Bronchial epithelial cell (primary cell): Measurements from ENCODE around the gene EVPL. TPM values are rescaled to one million over a fixed set of nuclear protein-coding genes. Genes with fewer than 3 reads are reported as not detected.
A peak's percentile ranks its signal among the peaks of the same experiment; 100 is the strongest.

Experiments used
- DNase-seq: peaks from one replicate; pipeline ENCODE4 v3.0.0-alpha.2; 2010; ENCODE audit warnings: low read depth
- FAIRE-seq: peaks from 2 replicates; lab custom pipeline; 2011; peaks lifted over from hg19 to GRCh38; lab: Jason Lieb, UNC
- H3K27me3 ChIP-seq: 2 replicates; pipeline ENCODE4 v1.5.1; 2011; ENCODE audit warnings: low read length; ENCODE audit not compliant: control insufficient read depth, insufficient read depth
- H3K36me3 ChIP-seq: 2 replicates; pipeline ENCODE4 v1.5.1; 2011; ENCODE audit warnings: low read length; ENCODE audit not compliant: control insufficient read depth, insufficient read depth
- H3K4me3 ChIP-seq: 2 replicates; pipeline ENCODE4 v1.5.1; 2011; ENCODE audit warnings: mild to moderate bottlenecking, low read depth, low read length, control low read depth
- total RNA-seq: library from RNA; depleted of rRNA; stranded (reverse); fragments of >200 nt; gene quantifications from 2 replicates; pipeline ENCODE4 v1.2.1, GENCODE V29; 2014
- TF ChIP-seq, protein P1 (sequence below): IDR thresholded peaks from 2 replicates; pipeline ENCODE4 v1.5.1; 2011; ENCODE audit warnings: mild to moderate bottlenecking, moderate library complexity, low read length, control low read depth, inconsistent platforms; ENCODE audit not compliant: insufficient read depth, severe bottlenecking

EVPL gene
- total RNA-seq, 1 donor from 2014 or later: 27.1 TPM

DNA sequence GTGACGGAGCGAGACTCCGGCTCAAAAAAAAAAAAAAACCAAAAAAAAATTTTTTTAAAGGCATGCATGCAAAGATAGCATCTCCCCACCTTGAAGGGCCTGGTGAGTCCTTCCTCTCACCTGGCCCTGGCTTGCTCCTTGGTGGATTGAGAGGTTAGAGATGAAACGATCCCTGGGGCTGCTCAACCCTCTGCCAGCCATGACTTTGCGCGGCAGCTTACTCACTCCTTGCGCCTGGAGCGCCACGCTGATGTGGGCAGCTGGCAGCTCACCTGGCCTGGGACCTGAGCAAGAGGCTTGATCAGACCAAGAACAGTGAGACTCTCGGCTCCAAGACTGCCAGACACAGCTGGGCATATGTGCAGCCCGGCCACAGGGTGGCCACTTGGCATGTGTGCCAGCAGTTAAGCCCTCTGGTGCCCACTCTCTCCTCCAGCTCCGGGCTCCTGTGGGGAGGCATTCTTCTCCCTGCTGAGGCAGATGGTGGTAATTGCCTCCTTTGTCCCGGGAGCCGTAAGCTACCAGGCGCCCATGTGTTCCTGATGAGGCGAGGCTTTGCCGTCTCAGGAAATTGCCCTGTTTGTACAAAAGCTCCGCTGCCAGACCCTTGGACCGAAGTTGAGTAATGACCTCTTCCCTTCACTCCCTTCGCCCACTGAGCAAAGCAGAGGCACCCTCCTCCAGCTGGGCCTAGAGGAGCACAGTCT, 5.1 kb upstream of the EVPL start:
- no peak for FAIRE-seq

GRCh38 chr17:76026714-76027158, 370 bp downstream of the EVPL start:
- FAIRE-seq (no peak), DNase-seq (no peak)
- TF ChIP-seq, protein P1, sequence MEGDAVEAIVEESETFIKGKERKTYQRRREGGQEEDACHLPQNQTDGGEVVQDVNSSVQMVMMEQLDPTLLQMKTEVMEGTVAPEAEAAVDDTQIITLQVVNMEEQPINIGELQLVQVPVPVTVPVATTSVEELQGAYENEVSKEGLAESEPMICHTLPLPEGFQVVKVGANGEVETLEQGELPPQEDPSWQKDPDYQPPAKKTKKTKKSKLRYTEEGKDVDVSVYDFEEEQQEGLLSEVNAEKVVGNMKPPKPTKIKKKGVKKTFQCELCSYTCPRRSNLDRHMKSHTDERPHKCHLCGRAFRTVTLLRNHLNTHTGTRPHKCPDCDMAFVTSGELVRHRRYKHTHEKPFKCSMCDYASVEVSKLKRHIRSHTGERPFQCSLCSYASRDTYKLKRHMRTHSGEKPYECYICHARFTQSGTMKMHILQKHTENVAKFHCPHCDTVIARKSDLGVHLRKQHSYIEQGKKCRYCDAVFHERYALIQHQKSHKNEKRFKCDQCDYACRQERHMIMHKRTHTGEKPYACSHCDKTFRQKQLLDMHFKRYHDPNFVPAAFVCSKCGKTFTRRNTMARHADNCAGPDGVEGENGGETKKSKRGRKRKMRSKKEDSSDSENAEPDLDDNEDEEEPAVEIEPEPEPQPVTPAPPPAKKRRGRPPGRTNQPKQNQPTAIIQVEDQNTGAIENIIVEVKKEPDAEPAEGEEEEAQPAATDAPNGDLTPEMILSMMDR: peak; percentile 31

More for the DNA sequence above, 5.1 kb upstream of the EVPL start:
- H3K27me3 ChIP-seq: no peaks in the 10 kb centered on the region
- TF ChIP-seq, protein P1: peak; percentile 11
- H3K4me3 ChIP-seq: no peak overlapping the region
- DNase-seq: no peak
- H3K36me3 ChIP-seq: no peaks in the 10 kb centered on the region

GRCh38 chr17:76025294-76025693, 1.8 kb downstream of the EVPL start:
- TF ChIP-seq, protein P1: no peak
- Histone ChIP-seq H3K36me3 (peaks cover 17% of the 10 kb centered on the region), H3K4me3 (peak overlapping the region; percentile 73), H3K27me3 (no peaks in the 10 kb centered on the region)
- FAIRE-seq: peak; percentile 87
- DNase-seq: no peak

More at GRCh38 chr17:76026714-76027158, 370 bp downstream of the EVPL start:
- Histone ChIP-seq H3K36me3 (peaks cover 16% of the 10 kb centered on the region), H3K4me3 (peak overlapping the region; percentile 73), H3K27me3 (no peaks in the 10 kb centered on the region)

GRCh38 chr17:76024353-76024752, 2.8 kb downstream of the EVPL start:
- TF ChIP-seq, protein P1: no peak
- DNase-seq: no peak
- Histone ChIP-seq H3K4me3 (no peak overlapping the region), H3K27me3 (no peaks in the 10 kb centered on the region), H3K36me3 (peaks cover 20% of the 10 kb centered on the region)
- peak; percentile 66 for FAIRE-seq

- H3K4me3 ChIP-seq: no peak overlapping the region
- FAIRE-seq: no peak
- TF ChIP-seq, protein P1: no peak
These were observed 3.2 kb downstream of the EVPL start for GRCh38 chr17:76023900-76024237.

More at GRCh38 chr17:76023900-76024237, 3.2 kb downstream of the EVPL start:
- H3K36me3 ChIP-seq: peaks cover 24% of the 10 kb centered on the region
- no peaks in the 10 kb centered on the region for H3K27me3 ChIP-seq
- no peak for DNase-seq
